ENCODE data around the gene PILRB.

The PILRB gene

GRCh38 chr7:100401811-100402210 lies 43.9 kb downstream of the PILRB start:
- DNase-seq (ENCODE audit: low read depth in 1 of 2, low spot score in 1 of 2), result no peak

- DNase-seq (ENCODE audit: low read depth in 1 of 2, low spot score in 1 of 2), result no peak
Observed at GRCh38 chr7:100402241-100402640, 44.3 kb downstream of the PILRB start.

GRCh38 chr7:100406767-100407166 lies 48.9 kb downstream of the PILRB start:
- no peak for DNase-seq (ENCODE audit: low read depth in 1 of 2, low spot score in 1 of 2)

GRCh38 chr7:100407285-100408180 lies 49.6 kb downstream of the PILRB start:
- no peak for DNase-seq (ENCODE audit: low read depth in 1 of 2, low spot score in 1 of 2)

- DNase-seq (ENCODE audit: low read depth in 1 of 2, low spot score in 1 of 2), result no peak
Observed at GRCh38 chr7:100411101-100411500, 53.2 kb downstream of the PILRB start.

- DNase-seq (ENCODE audit: low read depth in 1 of 2, low spot score in 1 of 2), result no peak
Observed at GRCh38 chr7:100413346-100413745, 55.4 kb downstream of the PILRB start.

GRCh38 chr7:100413889-100414288 lies 56.0 kb downstream of the PILRB start:
- no peak for DNase-seq (ENCODE audit: low read depth in 1 of 2, low spot score in 1 of 2)

- no peak for DNase-seq (ENCODE audit: low read depth in 1 of 2, low spot score in 1 of 2)
Observed at GRCh38 chr7:100415448-100415847, 57.5 kb downstream of the PILRB start.

Data from stimulated activated CD4-positive, alpha-beta T cell treated with anti-CD3 and anti-CD28 coated beads, Interleukin-15, amount 100 ng/mL, for 1 hour (primary cell).